ENCODE results near the gene PRSS38.

PRSS38 gene

DNA sequence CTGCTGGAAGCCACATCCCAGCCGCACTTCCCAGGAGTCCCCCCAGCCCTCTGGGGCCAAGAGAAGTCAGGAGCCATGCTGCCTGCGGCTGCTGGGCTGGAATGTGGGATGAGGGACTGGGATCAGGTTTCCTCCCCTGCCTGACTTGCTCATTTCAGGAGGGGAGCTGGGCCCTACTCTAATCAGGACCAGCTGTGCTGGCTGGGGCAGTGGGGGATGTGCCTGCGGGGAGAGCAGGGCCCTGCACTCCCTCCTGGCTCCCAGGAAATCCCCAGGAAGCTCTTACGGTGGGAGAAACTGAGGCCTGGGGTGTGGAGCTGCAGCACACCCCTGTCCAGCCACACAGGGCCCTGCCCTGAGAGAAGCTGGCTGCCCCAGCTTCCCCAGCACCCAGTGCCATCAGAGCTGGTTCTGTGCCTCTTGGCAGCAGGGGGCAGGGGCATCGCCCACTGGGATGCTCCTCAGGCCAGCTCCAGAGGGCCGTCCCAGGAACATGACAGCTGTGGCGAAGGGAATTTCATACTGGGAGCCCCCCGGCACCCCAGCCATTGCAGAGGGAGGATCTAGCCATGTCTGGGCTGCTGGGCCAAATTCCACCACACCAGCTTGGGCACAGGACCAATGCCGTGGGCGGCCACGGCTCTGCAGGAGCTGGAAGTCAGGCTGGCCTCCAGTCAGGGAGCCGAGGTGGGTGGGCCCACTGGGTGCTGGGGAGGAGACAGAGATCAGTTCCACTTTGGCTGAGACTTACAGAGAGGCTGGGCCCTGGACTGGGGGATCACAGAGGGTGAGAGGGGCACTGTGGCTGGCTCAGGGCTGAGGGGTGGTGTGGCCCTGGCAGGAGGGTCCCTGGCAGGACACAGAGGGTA lies 21.3 kb upstream of the PRSS38 start:
- DNase-seq: no peak

DNA sequence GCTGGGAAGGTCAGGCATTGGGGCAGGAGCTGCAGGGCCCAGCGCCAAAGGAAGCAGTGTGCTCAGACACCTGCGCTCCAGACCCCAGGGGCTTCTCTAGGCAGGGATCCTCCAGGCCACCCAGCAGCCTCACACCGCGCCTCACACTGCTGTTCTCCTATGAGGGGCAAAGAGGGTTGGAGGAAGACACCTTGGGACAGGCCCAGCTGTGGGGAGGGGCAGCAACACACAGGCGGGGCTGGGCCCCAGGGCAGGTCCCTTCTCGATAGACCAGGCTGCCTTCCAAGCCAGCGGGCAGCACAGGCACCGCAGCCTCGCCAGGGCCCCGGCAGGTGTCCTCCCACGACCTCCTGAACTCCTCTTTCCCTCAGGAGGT lies 20.7 kb upstream of the PRSS38 start:
- DNase-seq: no peak

DNA sequence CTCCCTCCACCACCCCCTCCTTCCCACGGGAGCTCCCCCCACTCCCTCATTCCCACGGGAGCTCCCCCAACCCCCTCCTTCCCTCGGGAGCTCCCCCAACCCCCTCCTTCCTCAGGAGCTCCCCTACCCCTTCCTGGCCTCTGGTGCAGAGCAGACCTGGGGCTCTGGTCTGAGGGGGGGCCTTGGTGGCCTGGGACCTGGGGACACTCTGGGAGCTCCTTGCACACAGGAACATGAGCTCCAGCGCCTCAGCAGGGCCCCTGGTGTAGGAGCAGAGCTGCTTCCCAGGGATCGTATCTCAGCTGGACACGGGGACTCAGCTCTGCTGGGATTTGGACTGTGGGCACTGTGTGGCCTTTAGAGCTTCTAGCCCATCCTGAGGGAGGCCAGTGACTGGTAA lies 19.7 kb upstream of the PRSS38 start:
- DNase-seq: no peak

DNA sequence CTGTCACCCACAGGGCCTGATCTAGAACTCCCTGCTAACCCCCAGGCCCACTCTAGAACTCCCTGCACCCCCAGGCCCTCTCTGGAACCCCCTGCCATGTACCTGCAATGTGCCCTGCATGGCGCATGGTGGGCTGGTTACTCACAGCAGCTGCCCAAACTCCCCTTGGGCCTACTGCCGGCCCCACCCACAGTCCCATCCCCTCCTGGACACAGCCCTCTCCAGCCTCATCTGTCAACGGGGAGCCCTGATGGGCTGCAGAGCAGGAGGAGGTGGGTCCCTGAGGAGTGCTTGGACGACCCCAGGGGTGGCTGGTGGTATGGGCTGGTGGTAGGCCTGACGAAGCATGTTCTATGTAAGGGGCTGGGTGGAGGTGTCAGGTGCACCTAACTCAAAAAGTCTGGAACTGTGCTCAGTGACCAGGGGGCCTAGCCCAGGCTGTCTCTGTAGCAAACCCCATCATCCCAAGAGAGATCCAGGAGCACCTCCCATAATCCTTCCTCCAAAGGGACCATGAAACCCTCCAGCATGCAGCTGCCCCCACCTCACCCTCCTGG lies 19.0 kb upstream of the PRSS38 start:
- DNase-seq: no peak

DNA sequence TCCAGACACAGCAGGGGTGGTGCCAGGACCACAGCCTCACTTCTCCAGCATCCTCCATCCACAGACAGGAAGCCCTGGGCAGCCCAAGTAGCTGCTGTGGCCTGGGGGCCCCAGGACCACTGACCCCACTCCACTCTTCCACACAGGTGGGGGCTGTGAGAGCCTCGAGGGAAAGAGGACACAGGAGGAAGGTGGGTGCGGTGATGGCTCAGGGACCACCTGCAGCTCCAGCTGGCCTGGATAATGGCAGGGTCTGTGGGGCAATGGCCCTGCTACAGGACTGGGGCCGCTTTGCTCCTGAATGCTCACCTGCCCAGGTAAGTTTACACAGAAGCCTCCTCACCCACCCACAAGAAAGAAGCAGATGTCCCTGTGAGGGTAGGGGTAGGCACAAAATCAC lies 18.3 kb upstream of the PRSS38 start:
- DNase-seq: no peak

DNA sequence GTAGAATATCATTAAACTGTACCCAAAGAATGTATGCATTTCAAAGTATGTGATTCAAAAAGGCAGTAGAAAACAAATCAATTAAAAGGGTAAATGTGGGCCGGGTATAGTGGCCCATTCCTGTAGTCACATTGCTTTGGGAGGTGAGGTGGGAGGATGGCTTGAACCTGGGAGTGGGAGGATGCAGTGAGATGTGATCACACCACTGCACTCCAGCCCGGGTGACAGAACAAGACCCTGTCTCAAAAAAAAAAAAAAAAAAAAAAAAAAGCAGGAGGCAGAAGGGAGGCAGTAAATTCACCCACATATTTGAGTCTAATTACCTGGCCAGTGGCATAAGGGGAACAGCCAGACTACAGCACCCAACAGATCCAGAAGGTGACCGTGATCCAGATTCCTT lies 17.9 kb upstream of the PRSS38 start:
- DNase-seq: no peak

DNA sequence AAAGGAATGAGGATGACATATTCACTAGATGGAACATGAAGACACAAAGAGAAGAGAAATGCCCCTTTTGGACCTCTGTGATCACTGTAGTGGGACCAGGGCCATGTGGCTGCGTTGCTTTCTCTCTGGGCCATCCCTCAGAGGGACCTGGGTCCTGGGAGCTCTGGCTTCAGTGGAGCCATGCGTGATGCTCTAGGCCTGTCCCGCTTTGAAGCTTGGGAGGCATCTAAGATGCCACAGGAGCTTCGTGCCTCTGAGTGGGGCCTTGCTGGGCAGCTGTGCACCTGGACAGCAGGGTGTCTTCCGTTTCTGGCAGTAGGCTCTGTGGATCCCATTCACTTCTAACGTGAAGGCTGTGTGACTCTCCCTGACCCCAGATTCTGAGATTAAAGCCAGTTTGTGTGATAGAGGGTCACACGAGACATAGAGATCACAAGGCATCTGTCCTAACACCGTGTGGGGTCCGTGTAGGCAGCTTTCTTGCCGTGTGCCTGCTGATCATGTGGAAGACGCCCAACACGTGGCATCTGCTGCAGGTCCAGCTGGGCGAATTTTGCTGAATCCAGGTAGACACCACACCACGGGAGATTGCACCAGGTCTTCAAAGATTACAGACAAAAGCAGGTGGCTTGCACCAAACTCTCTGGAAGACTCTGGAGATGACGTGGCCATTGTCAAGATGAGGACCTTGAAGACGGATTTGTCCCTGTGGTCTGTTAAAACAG lies 17.2 kb upstream of the PRSS38 start:
- DNase-seq: no peak

DNA sequence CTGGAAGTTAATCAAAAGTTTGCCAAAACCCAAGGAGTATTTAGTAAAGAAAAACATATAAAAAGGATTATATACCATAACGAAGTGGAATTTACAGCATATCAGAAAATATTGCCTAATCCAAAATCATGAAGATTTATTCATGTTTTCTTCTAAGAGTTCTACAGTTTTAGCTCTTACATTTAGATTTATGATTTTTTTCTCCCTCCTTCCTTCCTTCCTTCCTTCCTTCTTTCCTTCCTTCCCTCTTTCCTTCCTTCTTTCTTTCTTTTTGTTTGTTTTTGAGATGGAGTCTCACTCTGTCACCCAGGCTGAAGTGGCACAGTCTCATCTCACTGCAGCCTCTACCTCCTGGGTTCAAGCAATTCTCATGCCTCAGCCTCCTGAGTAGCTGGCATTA lies 15.7 kb upstream of the PRSS38 start:
- DNase-seq: no peak

DNA sequence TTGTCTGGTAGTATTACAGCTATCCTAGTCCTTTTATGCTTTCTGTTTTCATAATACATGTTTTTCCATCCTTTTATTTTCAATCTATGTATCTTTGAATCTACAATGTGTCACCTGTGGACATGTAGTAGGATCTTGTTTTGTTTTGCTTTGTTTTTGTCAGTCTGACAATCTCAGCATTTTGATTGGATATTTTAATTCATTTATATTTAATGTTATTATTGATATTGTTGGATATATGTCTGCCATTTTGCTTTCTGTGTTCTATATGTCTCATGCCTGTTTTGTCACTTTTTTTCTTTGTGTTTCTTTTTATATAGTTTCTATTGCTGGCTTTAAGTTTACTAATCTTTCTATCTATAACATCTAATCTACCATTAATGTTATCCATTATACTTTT lies 11.5 kb upstream of the PRSS38 start:
- no peak for DNase-seq

DNA sequence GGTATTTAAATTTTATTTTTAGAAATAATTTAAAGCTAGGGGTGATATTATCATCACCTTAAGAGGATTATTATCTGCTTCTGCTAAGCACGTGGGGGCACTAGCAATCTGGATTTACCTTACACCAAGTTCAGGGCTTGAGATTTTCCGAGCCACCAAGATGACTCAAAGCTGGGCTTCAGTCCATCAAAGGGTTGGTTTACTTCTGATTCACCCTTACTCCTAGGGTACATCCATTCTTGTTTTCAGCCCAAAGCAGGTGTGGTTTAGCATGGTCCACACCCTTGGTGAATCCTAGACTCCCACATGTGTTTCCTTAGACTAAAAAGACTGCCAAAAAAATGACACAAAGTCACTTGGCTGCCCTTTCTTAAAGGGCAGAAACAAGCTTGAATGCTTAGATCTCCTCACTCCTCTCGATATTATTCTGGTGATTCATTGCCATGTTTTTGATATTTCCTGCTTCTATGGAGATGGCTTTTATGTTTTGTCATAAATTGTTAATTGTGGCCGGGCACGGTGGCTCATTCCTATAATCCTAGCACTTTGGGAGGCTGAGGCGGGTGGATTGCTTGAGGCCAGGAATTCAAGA lies 9.8 kb upstream of the PRSS38 start:
- DNase-seq: no peak

DNA sequence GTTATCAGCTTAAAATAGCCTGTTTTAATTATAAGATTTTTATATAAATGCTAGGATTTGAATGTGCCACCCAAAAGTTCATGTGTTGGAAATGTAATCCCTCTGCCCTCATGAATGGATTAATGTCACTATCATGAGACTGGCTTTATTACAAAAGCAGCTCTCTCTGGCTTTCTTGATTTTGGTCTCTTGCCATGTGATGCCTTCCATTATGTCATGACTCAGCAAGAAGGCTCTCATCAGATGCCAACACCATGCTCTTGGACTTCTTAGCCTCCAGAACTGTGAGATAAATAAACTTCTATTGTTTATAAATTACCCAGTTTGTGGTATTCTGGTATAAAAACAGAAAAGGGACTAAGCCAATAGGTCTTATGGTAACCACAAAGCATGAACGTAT lies 6.9 kb upstream of the PRSS38 start:
- DNase-seq: no peak

DNA sequence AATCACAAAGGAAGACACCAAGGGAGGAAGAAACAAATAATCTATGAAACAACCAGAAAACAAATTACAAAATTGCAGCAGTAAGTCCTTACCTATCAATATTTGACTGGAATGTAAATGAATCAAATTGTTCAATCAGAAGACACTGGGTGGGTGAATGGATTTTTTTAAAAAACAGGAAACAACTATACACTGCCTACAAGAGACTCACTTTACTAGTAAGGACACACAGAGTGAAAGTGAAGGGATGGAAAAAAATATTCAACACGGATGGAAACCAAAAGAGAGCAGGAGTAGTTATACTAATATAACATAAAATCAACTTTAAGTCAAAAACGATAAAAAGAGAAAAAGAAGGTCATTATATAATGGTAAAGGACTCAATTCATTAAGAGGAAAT lies 6.4 kb upstream of the PRSS38 start:
- DNase-seq: no peak

DNA sequence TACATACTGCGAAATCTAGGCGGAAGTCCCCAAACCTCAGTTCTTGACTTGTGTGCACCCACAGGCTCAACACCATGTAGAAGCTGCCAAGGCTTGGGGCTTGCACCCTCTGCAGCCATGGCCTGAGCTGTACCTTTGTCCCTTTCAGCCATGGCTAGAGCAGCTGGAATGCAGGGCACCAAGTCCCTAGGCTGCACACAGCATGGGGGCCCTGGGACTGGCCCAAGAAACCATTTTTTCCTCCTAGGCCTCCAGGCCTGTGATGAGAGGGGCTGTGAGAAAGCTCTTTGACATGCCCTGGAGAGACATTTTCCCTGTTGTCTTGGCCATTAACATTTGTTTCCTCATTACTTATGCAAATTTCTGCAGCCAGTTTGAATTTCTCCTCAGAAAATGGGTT lies 1.5 kb upstream of the PRSS38 start:
- DNase-seq: no peak

DNA sequence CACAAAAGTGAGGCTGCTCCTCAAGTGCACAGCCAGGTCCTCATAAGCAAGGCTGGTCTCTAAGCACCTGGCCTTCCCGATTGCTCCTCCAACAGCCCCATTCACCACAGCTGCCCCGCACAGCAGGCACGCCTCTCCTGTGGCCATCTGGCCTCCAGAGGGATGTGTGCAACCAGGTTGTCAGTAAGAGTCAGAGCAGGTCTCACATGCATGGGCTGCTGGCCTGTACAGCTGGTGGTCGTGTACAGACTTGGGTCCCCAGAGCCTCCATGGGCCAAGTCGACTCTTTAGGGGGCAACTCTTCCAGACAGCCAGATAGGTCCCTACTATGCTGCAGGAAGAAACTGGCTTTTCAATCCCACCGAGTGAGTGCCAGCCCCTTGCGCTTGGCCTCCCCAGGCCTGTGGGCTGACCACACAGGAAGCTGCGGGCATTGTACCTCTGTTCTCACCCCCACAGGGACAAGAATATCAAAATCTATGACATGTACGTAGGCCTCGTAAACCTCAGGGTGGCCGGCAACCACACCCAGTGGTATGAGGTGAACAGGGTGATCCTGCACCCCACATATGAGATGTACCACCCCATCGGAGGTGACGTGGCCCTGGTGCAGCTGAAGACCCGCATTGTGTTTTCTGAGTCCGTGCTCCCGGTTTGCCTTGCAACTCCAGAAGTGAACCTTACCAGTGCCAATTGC lies 1.4 kb downstream of the PRSS38 start:
- no peak for DNase-seq

DNA sequence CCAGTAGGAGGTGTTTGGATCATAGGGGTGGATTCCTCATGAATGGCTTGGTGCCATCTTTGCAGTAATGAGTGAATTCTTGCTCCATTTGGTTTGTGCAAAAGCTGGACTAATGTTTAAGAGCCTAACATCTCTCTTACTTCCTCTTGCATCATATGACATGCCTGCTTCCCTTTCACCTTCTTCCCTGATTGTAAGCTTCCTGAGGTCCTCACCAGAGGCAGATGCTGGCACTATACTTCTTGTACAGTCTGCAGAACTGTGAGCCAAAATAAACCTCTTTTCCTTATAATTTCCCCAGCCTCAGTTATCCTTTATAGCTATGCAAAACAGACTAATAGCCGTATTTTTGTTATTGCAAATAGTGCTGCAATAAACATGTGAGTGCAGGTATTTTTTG lies 8.1 kb downstream of the PRSS38 start:
- DNase-seq: no peak

DNA sequence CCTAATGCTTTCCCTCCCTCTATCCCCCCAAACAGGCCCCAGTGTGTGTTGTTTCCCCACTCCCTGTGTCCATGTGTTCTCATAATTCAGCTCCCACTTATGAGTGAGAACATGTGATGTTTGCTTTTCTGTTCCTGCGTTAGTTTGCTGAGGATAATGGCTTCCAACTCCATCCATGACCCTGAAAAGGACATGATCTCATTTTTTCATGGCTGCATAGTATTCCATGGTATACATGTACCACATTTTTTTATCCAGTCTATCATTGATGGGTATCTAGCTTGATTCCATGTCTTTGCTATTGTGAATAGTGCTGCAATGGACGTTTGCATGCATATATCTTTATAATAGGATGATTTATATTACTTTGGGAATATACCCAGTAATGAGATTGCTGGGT lies 8.7 kb downstream of the PRSS38 start:
- no peak for DNase-seq

DNA sequence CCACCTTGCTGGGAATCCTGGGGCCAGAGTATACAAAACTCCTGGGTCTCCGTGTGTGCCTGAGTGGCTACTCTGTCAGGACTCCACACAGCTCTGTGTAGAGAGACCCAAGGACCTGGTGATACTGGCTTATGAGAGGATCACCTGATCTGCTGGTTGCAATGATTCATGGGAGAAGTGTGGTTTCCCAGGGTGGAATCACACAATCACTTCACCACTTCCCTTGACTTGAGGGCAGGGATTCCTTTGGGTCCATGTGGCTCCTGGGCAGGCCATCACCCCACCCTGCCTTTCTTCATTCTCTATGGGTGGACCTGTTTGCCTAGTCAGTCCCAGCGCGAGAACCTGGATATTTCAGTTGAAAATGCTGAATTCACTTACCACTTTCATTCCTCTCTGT lies 13.3 kb downstream of the PRSS38 start:
- no peak for DNase-seq

DNA sequence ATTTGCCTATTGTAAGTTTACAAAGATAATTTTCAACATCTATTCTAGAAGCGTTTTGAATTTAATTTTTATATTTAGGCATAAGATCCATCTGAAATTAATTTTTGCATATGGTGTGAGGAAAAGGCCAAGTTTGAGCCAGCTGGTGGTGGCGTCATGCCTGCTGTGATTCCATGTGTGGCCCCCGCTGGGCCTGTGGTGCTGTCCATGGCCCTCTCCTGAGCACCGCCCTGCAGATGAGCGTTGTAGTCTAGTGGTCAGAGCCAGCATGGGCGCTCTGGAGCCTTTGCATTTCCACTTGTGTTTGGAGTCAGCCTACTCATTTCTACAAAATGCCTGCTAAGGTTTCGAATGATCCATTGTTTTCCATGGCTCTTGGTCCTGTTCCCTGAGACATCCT lies 22.7 kb downstream of the PRSS38 start:
- DNase-seq: no peak

DNA sequence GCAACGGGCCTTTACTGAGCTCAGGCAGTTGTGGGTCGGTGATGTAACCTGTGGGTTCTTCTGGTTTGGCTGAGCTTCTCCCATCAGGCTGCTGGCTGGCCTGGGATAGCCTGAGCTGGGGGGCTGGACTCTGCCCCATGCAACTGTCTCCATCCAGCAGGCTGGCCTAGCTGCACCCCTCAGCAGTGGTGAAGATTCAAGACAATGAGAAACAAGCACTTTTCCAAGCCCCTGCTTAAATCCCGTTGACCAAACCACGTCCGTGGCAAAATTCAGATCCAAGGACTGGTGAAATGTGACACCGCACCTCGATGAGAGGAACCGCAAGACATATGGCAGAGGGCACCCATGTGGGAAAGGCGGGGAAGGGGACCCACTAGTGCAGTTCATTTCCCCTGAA lies 25.6 kb downstream of the PRSS38 start:
- no peak for DNase-seq

DNA sequence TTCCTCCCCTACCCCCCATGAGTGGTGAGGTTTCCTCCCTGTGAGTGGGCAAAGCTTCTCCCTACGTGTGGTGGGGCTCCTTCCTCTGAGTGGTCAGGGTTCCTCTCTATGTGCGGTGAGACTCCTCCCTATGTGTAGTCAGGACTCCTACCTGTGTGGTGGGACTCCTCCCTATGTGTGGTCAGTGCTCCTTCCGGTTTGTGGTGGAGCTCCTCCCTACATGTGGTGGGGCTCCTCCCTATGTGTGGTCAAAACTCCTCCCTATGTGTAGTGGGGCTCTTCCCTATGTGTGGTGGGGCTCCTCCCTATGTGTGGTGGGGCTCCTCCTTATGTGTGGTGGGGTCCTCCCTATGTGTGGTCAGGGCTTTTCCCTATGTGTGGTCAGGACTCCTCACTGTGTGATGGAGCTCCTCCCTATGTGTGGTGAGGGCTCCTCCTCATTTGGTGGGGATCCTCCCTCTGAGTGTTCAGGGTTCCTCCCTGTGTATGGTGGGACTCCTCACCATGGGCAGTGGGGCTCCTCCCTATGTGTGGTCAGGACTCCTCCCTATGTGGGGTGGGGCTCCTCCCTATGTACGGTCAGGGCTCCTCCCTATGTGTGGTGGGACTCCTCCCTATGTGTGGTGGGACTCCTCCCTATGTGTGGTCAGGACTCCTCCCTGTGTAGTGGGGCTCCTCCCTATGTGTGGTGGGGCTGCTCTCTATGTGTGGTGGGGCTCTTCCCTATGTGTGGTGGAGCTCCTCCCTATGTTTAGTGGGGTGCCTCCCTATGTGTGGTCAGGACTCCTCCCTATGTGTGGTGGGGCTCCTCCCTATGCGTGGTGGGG lies 29.1 kb downstream of the PRSS38 start:
- no peak for DNase-seq

DNA sequence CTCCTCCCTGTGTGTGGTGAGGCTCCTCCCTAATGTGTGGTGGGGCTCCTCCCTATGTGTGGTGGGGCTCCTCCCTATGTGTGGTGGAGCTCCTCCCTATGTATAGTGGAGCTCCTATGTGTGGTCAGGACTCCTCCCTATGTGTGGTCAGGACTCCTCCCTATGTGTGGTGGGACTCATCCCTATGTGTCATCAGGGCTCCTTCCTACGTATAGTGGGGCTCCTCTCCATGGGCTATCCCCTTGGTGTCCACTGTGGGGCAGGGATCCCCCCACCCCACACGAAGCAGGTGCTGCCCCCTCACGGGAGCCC lies 29.6 kb downstream of the PRSS38 start:
- DNase-seq: no peak

DNA sequence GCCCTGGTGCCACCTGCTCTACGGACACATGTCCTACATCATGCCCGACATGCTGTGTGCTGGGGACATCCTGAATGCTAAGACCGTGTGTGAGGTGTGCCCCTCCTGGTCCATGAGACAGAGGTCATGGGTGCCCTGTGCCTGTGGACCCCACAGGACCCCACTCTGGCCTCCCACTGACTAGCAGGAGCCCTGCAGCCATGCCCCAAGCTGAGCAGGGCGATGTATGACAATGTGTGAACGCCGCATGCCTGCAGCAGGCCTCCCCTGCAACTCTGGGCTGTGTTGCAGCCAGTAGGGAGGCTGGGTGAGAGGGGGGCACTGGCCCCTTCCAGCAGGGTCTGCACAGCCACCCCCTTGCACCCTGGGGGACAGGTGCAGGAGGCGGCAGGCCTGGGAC lies 30.0 kb downstream of the PRSS38 start:
- DNase-seq: no peak
